ENCODE results near the gene SNRK. TPM values are rescaled to one million over a fixed set of nuclear protein-coding genes. Genes with fewer than 3 reads are reported as not detected.

The SNRK gene
- total and polyA plus RNA-seq, 11 donors = 9.3 to 41.5 (median 23.0) TPM

- 55 to 59% (median 56%) methylated on average over 10 of the region's 10 CpGs for WGBS, 4 donors
- peaks cover 0 to 51% (median 30%) of the 10 kb centered on the region in 12 donors for H3K4me1 ChIP-seq
- intact Hi-C loops (cut with DNase I) = loop anchor here in 6 of 10 donors (5.0 to 10.0 kb wide), 7 partner anchors 85 to 225 kb away; no protein-coding TSS in a partner anchor
- H3K4me3 ChIP-seq = no peak overlapping the region
- H3K27me3 ChIP-seq = no peaks in the 10 kb centered on the region
- ATAC-seq = peak; percentile 42 to 82 (median 76)
- TF ChIP-seq CTCF (IDR thresholded peaks at IDR 0.05) (no peak), POLR2A (IDR thresholded peaks at IDR 0.05) (no peak)
- H3K9me3 ChIP-seq = peaks cover 0 to 8% (median 1%) of the 10 kb centered on the region in 12 donors
- peak overlapping the region; percentile 50 to 92 (median 72) for H3K27ac ChIP-seq
- peak in 4 of 5 donors; percentile 58 to 67 (median 59) for DNase-seq
- no peaks in the 10 kb centered on the region for H3K36me3 ChIP-seq
These were observed 103.3 kb downstream of the SNRK start for GRCh38 chr3:43389388-43390254.

GRCh38 chr3:43390255-43390588 lies 103.9 kb downstream of the SNRK start:
- Histone ChIP-seq H3K9me3 (peaks cover 0 to 2% (median 0%) of the 10 kb centered on the region in 12 donors), H3K27ac (peak overlapping the region; percentile 50 to 92 (median 72)), H3K4me3 (no peak overlapping the region), H3K27me3 (no peaks in the 10 kb centered on the region), H3K4me1 (peaks cover 0 to 57% (median 35%) of the 10 kb centered on the region in 12 donors), H3K36me3 (no peaks in the 10 kb centered on the region)
- DNase-seq (no peak), ATAC-seq (peak in 3 of 4 donors; percentile 12 to 41 (median 12))
- TF ChIP-seq POLR2A (IDR thresholded peaks at IDR 0.05) = no peak
- no peak for TF ChIP-seq CTCF (IDR thresholded peaks at IDR 0.05)
- intact Hi-C loops (cut with DNase I) = loop anchor here in 5 of 10 donors (5.0 to 10.0 kb wide), 5 partner anchors 85 to 168 kb away; no protein-coding TSS in a partner anchor
- 93 to 100% (median 100%) methylated on average over 1 of the region's 1 CpG for WGBS, 4 donors

DNA sequence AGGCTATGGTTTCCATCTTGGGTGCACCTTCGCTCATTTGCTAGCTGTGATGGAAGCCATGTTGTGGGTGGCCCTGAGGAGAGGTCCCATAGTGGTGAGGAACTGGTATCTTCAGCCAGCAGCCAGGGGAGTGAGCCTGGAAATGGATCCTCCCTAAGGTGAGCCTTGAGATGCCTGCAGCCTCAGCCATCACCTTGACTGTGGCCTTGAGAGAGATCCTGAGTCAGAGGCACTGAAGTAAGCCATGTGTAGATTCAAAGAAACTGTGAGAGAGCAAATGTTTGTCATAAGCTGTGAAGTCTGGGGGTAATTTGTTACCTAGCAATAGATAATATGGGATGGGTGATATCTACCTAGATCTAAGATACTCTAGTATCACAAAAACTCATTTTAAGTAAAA lies 105.3 kb downstream of the SNRK start:
- ATAC-seq (no peak), DNase-seq (no peak)
- Histone ChIP-seq H3K4me3 (no peak overlapping the region), H3K36me3 (no peaks in the 10 kb centered on the region), H3K9me3 (no peaks in the 10 kb centered on the region), H3K27me3 (no peaks in the 10 kb centered on the region), H3K4me1 (peaks cover 0 to 60% (median 35%) of the 10 kb centered on the region in 12 donors), H3K27ac (peak overlapping the region in 7 of 12 donors; percentile 14 to 92 (median 45))
- TF ChIP-seq CTCF (IDR thresholded peaks at IDR 0.05) = no peak
- TF ChIP-seq POLR2A (IDR thresholded peaks at IDR 0.05) = no peak
- intact Hi-C loops (cut with DNase I) = loop anchor here in 5 of 10 donors (5.0 to 10.0 kb wide), 5 partner anchors 83 to 169 kb away; no protein-coding TSS in a partner anchor
- 98 to 100% (median 100%) methylated on average over 1 of the region's 1 CpG for WGBS, 4 donors

DNA sequence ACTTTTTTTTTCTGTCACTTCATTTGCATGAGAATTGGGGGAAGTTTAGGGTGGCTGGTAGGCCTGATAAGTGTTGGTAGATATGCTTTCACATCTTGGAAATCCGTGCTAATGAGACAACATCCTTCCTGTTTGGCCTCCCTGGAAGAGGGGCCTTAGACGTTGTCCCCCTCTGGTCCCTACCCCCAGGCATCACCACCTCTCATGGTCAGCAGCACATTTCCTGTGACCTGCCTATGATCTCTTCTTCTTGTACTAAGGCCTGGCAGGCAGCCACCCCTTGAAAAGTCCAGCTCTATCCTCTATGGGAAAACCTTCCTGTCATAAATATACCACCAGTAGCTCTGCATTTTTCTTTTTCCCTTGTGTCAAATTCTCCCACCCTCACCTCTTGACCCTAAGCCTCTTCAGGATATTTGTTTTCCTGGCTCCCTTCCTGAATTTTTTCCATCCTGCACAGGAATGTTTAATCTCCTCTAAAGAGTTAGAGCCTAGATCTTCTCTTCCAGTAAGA lies 107.8 kb downstream of the SNRK start:
- DNase-seq (peak; percentile 81 to 89 (median 87)), ATAC-seq (peak; percentile 74 to 93 (median 82))
- intact Hi-C loops (cut with DNase I) = loop anchor here in 5 of 10 donors (5.0 to 10.0 kb wide), 5 partner anchors 81 to 172 kb away; no protein-coding TSS in a partner anchor

More for the DNA sequence above, 107.8 kb downstream of the SNRK start:
- Histone ChIP-seq H3K4me3 (no peak overlapping the region), H3K9me3 (no peaks in the 10 kb centered on the region), H3K27ac (peak overlapping the region; percentile 8 to 83 (median 73)), H3K4me1 (peaks cover 0 to 56% (median 28%) of the 10 kb centered on the region in 12 donors), H3K36me3 (no peaks in the 10 kb centered on the region), H3K27me3 (no peaks in the 10 kb centered on the region)
- no peak for TF ChIP-seq CTCF (IDR thresholded peaks at IDR 0.05)
- no peak for TF ChIP-seq POLR2A (IDR thresholded peaks at IDR 0.05)
- 9 to 23% (median 20%) methylated on average over 2 of the region's 2 CpGs for WGBS, 4 donors

All from heart left ventricle (tissue), 16 donors.